ENCODE results near the gene PSMG3.

DNA sequence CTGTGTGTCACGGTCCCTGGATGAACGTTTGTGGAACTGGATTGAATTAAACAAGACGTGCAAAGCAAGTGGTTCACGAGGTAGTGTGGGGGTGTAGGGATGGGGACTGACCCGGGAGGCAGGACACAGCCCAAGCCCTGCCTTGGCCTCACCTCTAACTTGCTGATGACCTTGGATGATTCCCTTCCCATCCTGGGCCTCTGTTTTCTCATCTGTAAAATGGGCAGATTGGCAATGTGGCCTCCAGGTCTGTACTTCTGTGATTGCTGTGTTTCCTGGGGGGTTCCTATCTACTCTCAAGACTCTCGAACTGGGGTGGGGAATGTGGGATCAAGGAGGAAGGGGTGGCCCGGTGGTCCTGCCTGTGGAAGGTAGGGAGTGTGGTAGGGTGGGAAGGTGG lies 6.0 kb upstream of the PSMG3 start:
- no peak for TF ChIP-seq CTCF (IDR thresholded peaks at IDR 0.05)
- no peak for TF ChIP-seq POLR2A (IDR thresholded peaks at IDR 0.05)

Data from Peyer's patch (tissue), 4 donors.